K562 (cell line): Measurements from ENCODE around the gene TENT4A. TPM values are rescaled to one million over a fixed set of nuclear protein-coding genes. Genes with fewer than 3 reads are reported as not detected.

Experiments used
- ATAC-seq: fragments of 200-7000 bp; cut with Tn5 transposase; 3 replicates; pipeline ENCODE4 v1.9.1; 2020; ENCODE audit warnings: moderate library complexity
- BruUV-seq: library from RNA; stranded (reverse); fragments of 400-500 nt; replicated peaks from 2 replicates; lab custom pipeline; 2021; lab: Mats Ljungman, UMichigan
- CTCF ChIA-PET: fragments of 300-600 bp; formaldehyde crosslinking; extraction: SDS; loops from one replicate; lab custom pipeline; 2021; ENCODE audit warnings: low intra/inter-chr PET ratio; lab: Yijun Ruan, JAX
- POLR2A ChIA-PET: fragments of 300-600, 350-650 bp; sonication (Branson Sonifier 250); formaldehyde crosslinking; extraction: SDS; loops from one replicate; lab custom pipeline; 2021; ENCODE audit warnings: antibody characterized with exemption, inconsistent platforms; lab: Yijun Ruan, JAX
- DNase-seq, 4 experiments: peaks; one replicate each; pipeline versions ENCODE4 v3.0.0 to v3.0.0-alpha.2; 2011 to 2018; ENCODE audit warnings: low spot score in 3 of 4, mixed read lengths in 3 of 4; ENCODE audit errors: extremely low read depth in 1 of 4
- FAIRE-seq: peaks from 2 replicates; lab custom pipeline; 2011; peaks lifted over from hg19 to GRCh38; lab: Jason Lieb, UNC
- H2AFZ ChIP-seq: 2 replicates; pipeline ENCODE4 v1.6.0; 2011; ENCODE audit warnings: low read depth, low read length, control low read depth, inconsistent platforms
- H3K27ac ChIP-seq: fragments of 200-600 bp; 3 replicates; pipeline ENCODE4 v1.8.0; 2011; ENCODE audit warnings: low read depth, mild to moderate bottlenecking, control low read depth, inconsistent platforms, low read length, moderate library complexity, mixed read lengths; ENCODE audit errors: extremely low read depth
- H3K27me3 ChIP-seq, 2 experiments: fragments of 300-600 bp in 1 of 2; 2 replicates in 1 of 2; 3 replicates in 1 of 2; pipeline versions ENCODE4 v1.6.0 to v1.8.0; 2011; ENCODE audit warnings: inconsistent platforms in 2 of 2, low read length in 2 of 2, mild to moderate bottlenecking in 1 of 2, mixed read lengths in 1 of 2, moderate library complexity in 1 of 2; ENCODE audit not compliant: control insufficient read depth in 2 of 2, insufficient read depth in 2 of 2
- H3K36me3 ChIP-seq: fragments of 300-600 bp; 3 replicates; pipeline ENCODE4 v1.8.0; 2011; ENCODE audit warnings: mild to moderate bottlenecking, low read length, inconsistent platforms; ENCODE audit not compliant: control insufficient read depth, insufficient read depth
- H3K4me1 ChIP-seq, 2 experiments: fragments of 200-600 bp in 1 of 2; replicated peaks in 1 of 2; 2 replicates in 1 of 2; 3 replicates in 1 of 2; pipeline versions ENCODE4 v1.5.1 to v1.8.0; 2011; ENCODE audit warnings: inconsistent platforms in 2 of 2, low read length in 2 of 2, mild to moderate bottlenecking in 1 of 2, mixed read lengths in 1 of 2, moderate library complexity in 1 of 2; ENCODE audit not compliant: control insufficient read depth in 2 of 2, insufficient read depth in 2 of 2
- H3K4me2 ChIP-seq: 2 replicates; pipeline ENCODE4 v1.6.1; 2011; ENCODE audit warnings: low read length, control low read depth, inconsistent platforms, mixed read lengths; ENCODE audit not compliant: insufficient read depth
- H3K4me3 ChIP-seq: fragments of 200-600 bp; sonication (generic), shearing (Covaris generic); 2 replicates; pipeline ENCODE4 v1.5.1; 2016; ENCODE audit warnings: control low read depth, inconsistent platforms
- H3K79me2 ChIP-seq: fragments of 200-600 bp; 3 replicates; pipeline ENCODE4 v1.8.0; 2011; ENCODE audit warnings: low read length, inconsistent platforms; ENCODE audit not compliant: control insufficient read depth, insufficient read depth
- H3K9ac ChIP-seq, 2 experiments: 2 replicates each; pipeline versions ENCODE4 v1.6.0 to v1.6.1; 2011; ENCODE audit warnings: low read depth in 2 of 2, low read length in 2 of 2, control low read depth in 1 of 2, inconsistent platforms in 1 of 2, mild to moderate bottlenecking in 1 of 2, mixed read lengths in 1 of 2; ENCODE audit not compliant: insufficient read depth in 1 of 2
- H3K9me1 ChIP-seq: one replicate; pipeline ENCODE4 v1.6.0; 2011; ENCODE audit warnings: inconsistent platforms, mild to moderate bottlenecking, low read length, moderate library complexity; ENCODE audit not compliant: control insufficient read depth, insufficient read depth
- H3K9me3 ChIP-seq: replicated peaks from 2 replicates; pipeline ENCODE4 v1.5.1; 2011; ENCODE audit warnings: low read depth, low read length, inconsistent platforms; ENCODE audit not compliant: control insufficient read depth, insufficient read depth
- H4K20me1 ChIP-seq: replicated peaks from 2 replicates; pipeline ENCODE4 v1.6.1; 2011; ENCODE audit warnings: low read length, inconsistent platforms, mixed read lengths; ENCODE audit not compliant: control insufficient read depth, insufficient read depth
- EP400 ChIP-seq: fragments of 450-650 bp; IDR thresholded peaks from 2 replicates; pipeline ENCODE4 v1.6.1; 2017; ENCODE audit warnings: antibody characterized with exemption, mild to moderate bottlenecking, moderate library complexity
- ETS2 ChIP-seq: IDR thresholded peaks from 2 replicates; pipeline ENCODE4 v1.6.1; 2016; ENCODE audit warnings: borderline replicate concordance, missing genetic modification characterization, mild to moderate bottlenecking, moderate library complexity, missing compliant biosample characterization; ENCODE audit not compliant: poor library complexity, severe bottlenecking
- HINFP ChIP-seq: fragments of 450-650 bp; conservative IDR thresholded peaks from 2 replicates; pipeline ENCODE4 v1.6.1; 2016; ENCODE audit warnings: missing genetic modification characterization, low read depth, mild to moderate bottlenecking, control low read depth, missing compliant biosample characterization
- MECOM ChIP-seq: fragments of 250-450 bp; sonication (Bioruptor Pico); IDR thresholded peaks from 2 replicates; pipeline ENCODE4 v1.8.0; 2022; ENCODE audit warnings: inconsistent platforms
- MED1 ChIP-seq: sonication (generic); formaldehyde crosslinking; IDR thresholded peaks from 2 replicates; pipeline ENCODE4 v1.8.1; 2023; ENCODE audit warnings: missing genetic modification reagents, borderline replicate concordance
- NFIC ChIP-seq: fragments of 450-650 bp; IDR thresholded peaks from 2 replicates; pipeline ENCODE4 v1.6.1; 2017; ENCODE audit warnings: mild to moderate bottlenecking, inconsistent platforms
- ZBTB1 ChIP-seq: sonication (generic); formaldehyde crosslinking; IDR thresholded peaks from 2 replicates; pipeline ENCODE4 v1.8.1; 2023; ENCODE audit warnings: missing genetic modification reagents, low read depth, mild to moderate bottlenecking, borderline replicate concordance
- ZBTB8A ChIP-seq: fragments of 450-650 bp; IDR thresholded peaks from 2 replicates; pipeline ENCODE4 v1.6.1; 2018; ENCODE audit warnings: mild to moderate bottlenecking, moderate library complexity; ENCODE audit not compliant: partially characterized antibody
- ZKSCAN1 ChIP-seq: fragments of 150-350 bp; IDR thresholded peaks from 2 replicates; pipeline ENCODE4 v1.6.1; 2016; ENCODE audit warnings: low read depth, low read length
- ZNF12 ChIP-seq: sonication (generic); formaldehyde crosslinking; IDR thresholded peaks from 2 replicates; pipeline ENCODE4 v1.4.0; 2020; ENCODE audit warnings: mild to moderate bottlenecking, missing genetic modification reagents
- ZNF282 ChIP-seq: sonication (generic); formaldehyde crosslinking; IDR thresholded peaks from 2 replicates; pipeline ENCODE4 v1.8.1; 2023; ENCODE audit warnings: missing genetic modification reagents
- WGBS: fragments of 100-300 bp; shearing (Covaris generic); methylation state at CpG from one replicate; pipeline ENCODE4 v1.1.6; 2016; ENCODE audit warnings: low coverage, mixed read lengths; ENCODE audit not compliant: insufficient coverage; ENCODE audit errors: missing lambda C conversion rate; 5-methylcytosine and 5-hydroxymethylcytosine counted together
- in situ Hi-C: fragments of 300-500 bp; cut with MboI; formaldehyde crosslinking; loops from 4 replicates; pipeline ENCODE4 v1.15.0; 2018; ENCODE audit warnings: inconsistent platforms, mixed read lengths
- intact Hi-C: fragments of 100-400 bp; cut with micrococcal nuclease; formaldehyde crosslinking; loops from 2 replicates; pipeline ENCODE4 v1.14.2; 2022
- polyA plus RNA-seq, 8 experiments: library from polyadenylated mRNA; depleted of rRNA in 4 of 8; stranded (reverse) in 5 of 8; unstranded in 3 of 8; fragments of >200 nt; fragmentation: Nextera tagmentation in 2 of 8; fragmentation: Illumina TruSeq in 1 of 8; extraction: Ambion mirVana in 2 of 8; extraction: Trizol in 1 of 8; gene quantifications; 2 replicates each; pipeline versions ENCODE4 v1.2.1 to v1.2.3, GENCODE V29; 2011 to 2014; ENCODE audit warnings: inconsistent platforms in 1 of 8, missing spikeins in 1 of 8
- total RNA-seq, 7 experiments: library from RNA; depleted of rRNA in 6 of 7; stranded (reverse); fragments of >200 nt in 6 of 7; fragmentation: Illumina TruSeq in 2 of 7; extraction: Trizol in 2 of 7; gene quantifications; 2 replicates each; pipeline versions ENCODE4 v1.2.1 to v1.2.3, GENCODE V29; 2011 to 2021; ENCODE audit warnings: low replicate concordance in 1 of 7
- TF ChIP-seq, protein P1 (sequence below), 2 experiments: fragments of 450-650 bp in 1 of 2; sonication (generic) in 1 of 2; formaldehyde crosslinking in 1 of 2; IDR thresholded peaks in 1 of 2; conservative IDR thresholded peaks in 1 of 2; 2 replicates each; pipeline versions ENCODE4 v1.6.1 to v1.8.1; 2016 to 2023; ENCODE audit warnings: mild to moderate bottlenecking in 2 of 2, moderate library complexity in 2 of 2, inconsistent platforms in 1 of 2, missing genetic modification reagents in 1 of 2
- TF ChIP-seq, protein P2 (sequence below): fragments of 450-650 bp; formaldehyde crosslinking; IDR thresholded peaks from 2 replicates; pipeline ENCODE4 v1.4.0; 2022; ENCODE audit warnings: missing genetic modification characterization

Gene TENT4A
- total and polyA plus RNA-seq, 9 of the 15 experiments (the other 6 are each of a cell fraction or from before 2014, with no cell fraction given): 1.3 to 27.3 (median 13.0) TPM

GRCh38 chr5:6744841-6745705 is 31.8 kb downstream of the TENT4A start:
- Histone ChIP-seq H3K9me3 (no peaks in the 10 kb centered on the region), H2AFZ (no peak overlapping the region), H4K20me1 (0 out of 2 replicates have a peak, but pooled peaks cover 7% of the 10 kb centered on the region), H3K4me2 (no peak overlapping the region), H3K79me2 (peaks cover 22% of the 10 kb centered on the region; the same call in 2 of the 3 replicates), H3K27ac (no peak overlapping the region), H3K27me3 (no peaks in the 10 kb centered on the region), H3K4me3 (no peak overlapping the region), H3K9ac (no peak overlapping the region), H3K36me3 (peaks cover 97% of the 10 kb centered on the region), H3K9me1 (no peaks in the 10 kb centered on the region), H3K4me1 (no peaks in the 10 kb centered on the region)
- TF ChIP-seq HINFP (tag) (no peak), ETS2 (no peak), ZBTB1 (CRISPR knock-in tag) (no peak), ZNF12 (no peak), MECOM (CRISPR knock-in tag) (no peak), NFIC (no peak), ZKSCAN1 (no peak), EP400 (no peak), ZBTB8A (no peak), ZNF282 (CRISPR knock-in tag) (no peak), MED1 (no peak)
- TF ChIP-seq, protein P1, sequence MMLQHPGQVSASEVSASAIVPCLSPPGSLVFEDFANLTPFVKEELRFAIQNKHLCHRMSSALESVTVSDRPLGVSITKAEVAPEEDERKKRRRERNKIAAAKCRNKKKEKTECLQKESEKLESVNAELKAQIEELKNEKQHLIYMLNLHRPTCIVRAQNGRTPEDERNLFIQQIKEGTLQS (IDR thresholded peaks at IDR 0.05): no peak
- TF ChIP-seq, protein P1 (CRISPR knock-in tag; conservative IDR thresholded peaks at IDR 0.05): no peak
- TF ChIP-seq, protein P2, sequence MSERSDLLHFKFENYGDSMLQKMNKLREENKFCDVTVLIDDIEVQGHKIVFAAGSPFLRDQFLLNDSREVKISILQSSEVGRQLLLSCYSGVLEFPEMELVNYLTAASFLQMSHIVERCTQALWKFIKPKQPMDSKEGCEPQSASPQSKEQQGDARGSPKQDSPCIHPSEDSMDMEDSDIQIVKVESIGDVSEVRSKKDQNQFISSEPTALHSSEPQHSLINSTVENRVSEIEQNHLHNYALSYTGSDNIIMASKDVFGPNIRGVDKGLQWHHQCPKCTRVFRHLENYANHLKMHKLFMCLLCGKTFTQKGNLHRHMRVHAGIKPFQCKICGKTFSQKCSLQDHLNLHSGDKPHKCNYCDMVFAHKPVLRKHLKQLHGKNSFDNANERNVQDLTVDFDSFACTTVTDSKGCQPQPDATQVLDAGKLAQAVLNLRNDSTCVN: no peak
- intact Hi-C loops: loop anchor here (5.0 kb wide), 2 partner anchors 218 to 1253 kb away; no protein-coding TSS in a partner anchor
- BruUV-seq: no TSS peak
- peak; percentile 22; the same call in 1 of the 3 replicates for ATAC-seq
- in situ Hi-C loops: loop anchor here (25.0 kb wide), 1 partner anchor 1258 kb away; no protein-coding TSS in a partner anchor
- DNase-seq: no peak
- 92% methylated on average over 12 of the region's 12 CpGs for WGBS
- FAIRE-seq: no peak
- ChIA-PET CTCF (interaction anchor here (1.1 to 1.7 kb wide), 2 partner anchors 454 to 1253 kb away, joined by 4 to 8 read pairs; no protein-coding TSS in a partner anchor), POLR2A (interaction anchor here (0.9 to 1.6 kb wide), 4 partner anchors 9 to 112 kb away, joined by 3 to 5 read pairs (median 4); partner anchors contain the start of genes NSUN2 and SRD5A1)
